Spleen (tissue), 11 donors: Measurements from ENCODE around the gene RPL15. TPM values are rescaled to one million over a fixed set of nuclear protein-coding genes. Genes with fewer than 3 reads are reported as not detected.

ENCODE experiments used
- DNase-seq: peaks from one replicate; pipeline ENCODE4 v3.0.0-alpha.2; 2020
- H3K27ac ChIP-seq, 8 donors: fragments of 200-600 bp; sonication (generic) in 7 of 8; 1 replicate in 4 of 8; 2 replicates in 4 of 8; pipeline versions ENCODE4 v1.5.0 to v1.8.0; 2016 to 2021; ENCODE audit warnings: inconsistent platforms in 4 of 8, mild to moderate bottlenecking in 4 of 8, moderate library complexity in 1 of 8
- H3K27me3 ChIP-seq, 7 donors: fragments of 200-600 bp; sonication (generic) in 6 of 7; replicated peaks in 1 of 7; 1 replicate in 4 of 7; 2 replicates in 3 of 7; pipeline versions ENCODE4 v1.5.0 to v1.8.0; 2016 to 2021; ENCODE audit warnings: inconsistent platforms in 3 of 7, mild to moderate bottlenecking in 1 of 7
- H3K36me3 ChIP-seq, 6 donors: fragments of 200-600 bp; sonication (generic) in 5 of 6; 1 replicate in 4 of 6; 2 replicates in 2 of 6; pipeline versions ENCODE4 v1.5.0 to v1.8.0; 2016 to 2021; ENCODE audit warnings: inconsistent platforms in 2 of 6
- H3K4me1 ChIP-seq, 6 donors: fragments of 200-600 bp; sonication (generic) in 5 of 6; 1 replicate in 3 of 6; 2 replicates in 3 of 6; pipeline versions ENCODE4 v1.5.0 to v1.8.0; 2016 to 2021; ENCODE audit warnings: inconsistent platforms in 3 of 6
- H3K4me3 ChIP-seq, 8 donors: fragments of 200-600 bp; sonication (generic) in 7 of 8; 1 replicate in 4 of 8; 2 replicates in 4 of 8; pipeline versions ENCODE4 v1.5.0 to v1.8.0; 2016 to 2021; ENCODE audit warnings: inconsistent platforms in 4 of 8, mild to moderate bottlenecking in 4 of 8, moderate library complexity in 2 of 8
- H3K9me3 ChIP-seq, 8 donors: fragments of 200-600 bp; sonication (generic) in 7 of 8; 1 replicate in 4 of 8; 2 replicates in 4 of 8; pipeline versions ENCODE4 v1.5.0 to v1.8.0; 2016 to 2021; ENCODE audit warnings: inconsistent platforms in 4 of 8
- POLR2A ChIP-seq, 3 donors: fragments of 450-650 bp; IDR thresholded peaks; one replicate each; pipeline ENCODE4 v1.5.1; 2017; ENCODE audit warnings: antibody characterized with exemption in 3 of 3, mild to moderate bottlenecking in 1 of 3
- POLR2AphosphoS5 ChIP-seq, 3 donors: sonication (generic); formaldehyde crosslinking; IDR thresholded peaks; one replicate each; pipeline ENCODE4 v1.5.1; 2017; ENCODE audit warnings: antibody characterized with exemption in 3 of 3
- WGBS, 5 donors: extraction: QIAGEN DNeasy Blood & Tissue Kit in 3 of 5; methylation state at CpG; one replicate each; pipeline versions ENCODE4 v1.1.5 to v1.1.7; 2013 to 2018; 5-methylcytosine and 5-hydroxymethylcytosine counted together
- intact Hi-C: fragments of 100-400 bp; cut with DNase I; formaldehyde crosslinking; loops from one replicate; pipeline ENCODE4 v1.15.0; 2023; ENCODE audit warnings: low total_unique reads
- polyA plus RNA-seq, 3 donors: library from polyadenylated mRNA; stranded (reverse); fragments of 200-250 nt; gene quantifications; one replicate each; pipeline ENCODE4 v1.2.1, GENCODE V29; 2013
- total RNA-seq, 7 donors: library from RNA; depleted of rRNA in 3 of 7; stranded (reverse); fragments of >200 nt in 3 of 7; fragmentation: NEBNext Ultra II Directional in 4 of 7; extraction: Animal tissue kit (Norgen Biotek cat#: 25700) in 4 of 7; gene quantifications; one replicate each; pipeline versions ENCODE4 v1.1.0 to v1.2.1, GENCODE V29; 2016 to 2021
- TF ChIP-seq, protein P1 (sequence below), 11 experiments: fragments of 200-600 bp in 7 of 11; fragments of 450-650 bp in 4 of 11; sonication (generic) in 4 of 11; IDR thresholded peaks in 8 of 11; conservative IDR thresholded peaks in 3 of 11; 1 replicate in 7 of 11; 2 replicates in 4 of 11; pipeline versions ENCODE4 v1.4.0 to v1.8.0; 2016 to 2021; ENCODE audit warnings: antibody characterized with exemption in 11 of 11, inconsistent platforms in 4 of 11, mild to moderate bottlenecking in 1 of 11
- donor health status: healthy with polysubstance abuse.
- donor health status: DM: no; HTN: no; CAD: no; lungs with moderate emphysema.
- donor health status: DM: no; HTN: no; CAD: no.
- donor health status: Bipolar disorder and iron deficiency.
- donor health status: healthy.
- donor health status: DM: no; HTN: no; CAD: no.
- donor health status: DM: yes; HTN: yes; CAD: no.

RPL15 gene
- total and polyA plus RNA-seq, 10 donors = 1,270 to 6,830 (median 1,691) TPM

DNA sequence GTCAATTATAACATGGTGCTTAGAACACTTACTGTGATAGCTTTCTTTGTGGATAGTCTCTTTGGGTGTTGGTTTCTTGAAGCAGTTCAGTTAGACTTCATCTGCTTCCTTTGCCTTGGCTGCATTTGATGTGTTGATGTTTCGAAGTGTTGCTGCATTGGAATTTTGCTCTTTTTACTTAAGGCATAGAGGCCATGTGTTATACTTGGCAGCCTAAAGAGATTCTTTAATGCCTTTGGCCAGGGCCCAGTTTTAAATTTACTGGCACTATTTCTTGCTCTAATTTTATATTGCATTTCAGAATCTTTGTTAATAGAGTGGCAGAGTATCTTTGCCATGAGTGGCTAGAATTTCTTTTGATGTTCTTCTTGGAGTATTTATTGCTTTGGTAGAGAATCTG is 49.4 kb downstream of the RPL15 start:
- no peak overlapping the region for H3K27ac ChIP-seq
- H3K4me3 ChIP-seq = no peak overlapping the region
- H3K4me1 ChIP-seq = no peaks in the 10 kb centered on the region
- no peak for DNase-seq
- intact Hi-C loops = no loop called here
- no peaks in the 10 kb centered on the region for H3K9me3 ChIP-seq
- 80 to 100% (median 98%) methylated on average over 1 of the region's 1 CpG for WGBS, 5 donors
- H3K27me3 ChIP-seq = no peaks in the 10 kb centered on the region
- peaks cover 0 to 100% (median 68%) of the 10 kb centered on the region in 6 donors for H3K36me3 ChIP-seq
- TF ChIP-seq, protein P1, sequence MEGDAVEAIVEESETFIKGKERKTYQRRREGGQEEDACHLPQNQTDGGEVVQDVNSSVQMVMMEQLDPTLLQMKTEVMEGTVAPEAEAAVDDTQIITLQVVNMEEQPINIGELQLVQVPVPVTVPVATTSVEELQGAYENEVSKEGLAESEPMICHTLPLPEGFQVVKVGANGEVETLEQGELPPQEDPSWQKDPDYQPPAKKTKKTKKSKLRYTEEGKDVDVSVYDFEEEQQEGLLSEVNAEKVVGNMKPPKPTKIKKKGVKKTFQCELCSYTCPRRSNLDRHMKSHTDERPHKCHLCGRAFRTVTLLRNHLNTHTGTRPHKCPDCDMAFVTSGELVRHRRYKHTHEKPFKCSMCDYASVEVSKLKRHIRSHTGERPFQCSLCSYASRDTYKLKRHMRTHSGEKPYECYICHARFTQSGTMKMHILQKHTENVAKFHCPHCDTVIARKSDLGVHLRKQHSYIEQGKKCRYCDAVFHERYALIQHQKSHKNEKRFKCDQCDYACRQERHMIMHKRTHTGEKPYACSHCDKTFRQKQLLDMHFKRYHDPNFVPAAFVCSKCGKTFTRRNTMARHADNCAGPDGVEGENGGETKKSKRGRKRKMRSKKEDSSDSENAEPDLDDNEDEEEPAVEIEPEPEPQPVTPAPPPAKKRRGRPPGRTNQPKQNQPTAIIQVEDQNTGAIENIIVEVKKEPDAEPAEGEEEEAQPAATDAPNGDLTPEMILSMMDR (IDR thresholded peaks at IDR 0.05 in 8 of 11, conservative IDR thresholded peaks at IDR 0.05 in 3 of 11) = no peak
- TF ChIP-seq POLR2AphosphoS5 (IDR thresholded peaks at IDR 0.05) (no peak), POLR2A (IDR thresholded peaks at IDR 0.05) (no peak)

DNA sequence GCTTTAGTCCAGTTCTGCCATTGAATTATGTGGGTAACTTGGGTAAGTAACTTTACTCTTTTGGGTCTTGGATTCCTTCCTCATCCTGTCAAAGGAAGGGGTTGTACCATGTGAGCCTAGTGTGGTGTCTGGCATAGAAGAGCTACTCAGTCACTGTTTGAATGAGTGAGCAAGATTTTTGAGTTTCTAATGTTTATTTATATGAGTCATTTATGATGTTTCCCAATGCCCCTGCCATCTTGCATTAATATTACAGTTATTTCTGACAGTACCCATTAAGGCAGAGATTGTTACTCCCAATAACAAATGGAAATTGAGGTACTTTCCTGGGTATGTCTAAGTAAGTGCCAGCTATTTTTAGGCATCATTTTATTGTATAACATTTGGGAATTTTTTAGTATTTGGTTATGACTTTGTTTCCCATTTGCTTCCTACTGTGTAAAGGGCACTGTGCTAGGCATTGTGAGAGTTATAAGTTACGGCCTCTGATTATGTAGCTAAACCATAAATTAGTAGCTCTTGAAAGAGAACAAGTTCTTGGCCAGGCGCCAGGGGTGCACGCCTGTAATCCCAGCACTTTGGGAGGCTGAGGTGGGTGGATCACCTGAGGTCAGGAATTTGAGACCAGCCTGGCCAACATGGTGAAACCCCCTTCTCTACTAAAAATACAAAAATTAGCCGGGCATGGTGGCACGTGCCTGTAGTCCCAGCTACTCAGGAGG is 51.7 kb downstream of the RPL15 start:
- intact Hi-C loops = no loop called here
- DNase-seq = no peak
- 89 to 97% (median 95%) methylated on average over 5 of the region's 5 CpGs for WGBS, 5 donors
- Histone ChIP-seq H3K9me3 (no peaks in the 10 kb centered on the region), H3K27me3 (no peaks in the 10 kb centered on the region), H3K4me3 (no peak overlapping the region), H3K4me1 (no peaks in the 10 kb centered on the region), H3K27ac (no peak overlapping the region), H3K36me3 (peaks cover 0 to 95% (median 52%) of the 10 kb centered on the region in 6 donors)
- TF ChIP-seq, protein P1 (IDR thresholded peaks at IDR 0.05 in 8 of 11, conservative IDR thresholded peaks at IDR 0.05 in 3 of 11) = no peak
- TF ChIP-seq POLR2AphosphoS5 (IDR thresholded peaks at IDR 0.05) (no peak), POLR2A (IDR thresholded peaks at IDR 0.05) (no peak)

DNA sequence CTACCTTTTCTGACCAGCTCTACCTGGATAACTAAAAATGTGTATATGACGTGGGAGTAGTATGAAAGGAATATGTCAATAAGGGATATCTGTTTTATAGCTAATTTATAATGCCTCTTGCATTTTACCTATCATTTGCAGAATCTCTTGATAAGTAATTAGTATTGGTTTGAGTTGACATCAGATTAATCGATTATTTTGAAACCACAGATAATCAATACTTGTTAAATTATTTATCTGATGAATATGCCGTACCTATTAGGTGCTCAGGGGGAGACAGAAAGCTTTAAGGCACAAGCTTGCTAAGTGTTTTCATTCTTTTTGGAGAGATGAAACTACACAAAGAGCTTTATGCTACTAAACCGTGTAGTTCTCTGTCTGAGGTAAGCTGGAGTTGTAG is 52.5 kb downstream of the RPL15 start:
- H3K27ac ChIP-seq = no peak overlapping the region
- no peak overlapping the region for H3K4me3 ChIP-seq
- peaks cover 0 to 95% (median 48%) of the 10 kb centered on the region in 6 donors for H3K36me3 ChIP-seq
- no peak for TF ChIP-seq POLR2A (IDR thresholded peaks at IDR 0.05)
- TF ChIP-seq POLR2AphosphoS5 (IDR thresholded peaks at IDR 0.05) = no peak
- TF ChIP-seq, protein P1 (IDR thresholded peaks at IDR 0.05 in 8 of 11, conservative IDR thresholded peaks at IDR 0.05 in 3 of 11) = no peak
- H3K9me3 ChIP-seq = no peaks in the 10 kb centered on the region
- no peak for DNase-seq
- H3K27me3 ChIP-seq = no peaks in the 10 kb centered on the region
- 93 to 98% (median 96%) methylated on average over 4 of the region's 4 CpGs for WGBS, 5 donors
- no peaks in the 10 kb centered on the region for H3K4me1 ChIP-seq
- intact Hi-C loops = no loop called here

Other genes starting within 250 kb of the RPL15 start
- gene UBE2E1, start 111.2 kb upstream of the RPL15 start, total RNA-seq = 100 to 1,000 TPM in 2 of 7 donors, 10 to 100 TPM in 5; 62.6 to 106 (median 87.2) TPM
- 10 to 100 TPM; 68.8 to 96.1 (median 95.1) TPM for gene UBE2E1, start 111.2 kb upstream of the RPL15 start, polyA plus RNA-seq
- 10 to 100 TPM in 2 of 7 donors, 1 to 10 TPM in 5; 6.3 to 14.2 (median 9.2) TPM for gene NKIRAS1, start 142 bp upstream of the RPL15 start, total RNA-seq
- gene NKIRAS1, start 142 bp upstream of the RPL15 start, polyA plus RNA-seq = 1 to 10 TPM; 3.5 to 8.1 (median 4.9) TPM
- gene NR1D2, start 28.2 kb downstream of the RPL15 start, total RNA-seq = 10 to 100 TPM; 20.4 to 44.4 (median 39.5) TPM
- gene NR1D2, start 28.2 kb downstream of the RPL15 start, polyA plus RNA-seq = 10 to 100 TPM in 1 of 3 donors, 1 to 10 TPM in 2; 6.1 to 10.7 (median 7.3) TPM